HG03457 (cell line): ENCODE results near the gene MT4.
A peak's percentile ranks its signal among the peaks of the same experiment; 100 is the strongest.
"Not testable (repeated sequence)": the region's sequence is repeated elsewhere in the genome, so short reads cannot be mapped to it uniquely, and the experiment has no call there.

Source experiments
- ATAC-seq: cut with Tn5 transposase; IDR thresholded peaks from one replicate; pipeline ENCODE4 v1.9.1; 2021; ENCODE audit warnings: moderate number of reproducible peaks; ENCODE audit not compliant: unreplicated experiment

Gene MT4

DNA sequence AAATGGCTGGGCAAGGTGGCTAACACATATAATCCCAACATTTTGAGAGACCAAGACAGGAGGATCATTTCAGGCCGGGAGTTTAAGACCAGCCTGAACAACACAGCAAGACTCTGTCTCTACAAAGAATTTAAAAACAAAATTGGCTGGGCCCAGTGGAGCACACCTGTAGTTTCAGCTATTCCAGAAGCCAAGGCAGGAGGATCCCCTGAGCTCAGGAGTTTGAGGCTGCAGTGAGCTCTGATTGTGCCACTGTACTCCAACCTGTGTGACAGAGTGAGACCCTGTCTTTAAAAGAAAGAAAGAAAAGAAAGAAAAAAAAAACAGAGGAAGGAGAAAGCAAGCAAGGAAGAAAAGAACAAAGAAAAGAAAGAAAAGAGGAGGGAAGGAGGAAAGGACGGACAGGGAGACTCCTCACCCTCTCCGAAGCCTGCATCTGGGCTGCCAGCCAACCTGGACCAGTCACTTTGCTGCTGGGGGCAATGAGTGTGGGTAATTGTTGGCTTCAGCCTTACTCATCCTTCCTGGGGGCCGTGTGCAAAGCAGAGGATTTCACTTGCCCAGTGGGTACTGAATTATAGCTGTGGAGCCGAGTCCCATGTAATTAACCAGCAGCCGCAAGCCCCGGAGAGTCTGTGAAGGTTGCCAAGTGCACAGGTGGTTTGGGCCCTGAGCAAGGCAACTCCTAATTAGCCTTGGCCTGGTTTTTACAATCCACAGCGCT lies 6.7 kb upstream of the MT4 start:
- ATAC-seq = no peak

DNA sequence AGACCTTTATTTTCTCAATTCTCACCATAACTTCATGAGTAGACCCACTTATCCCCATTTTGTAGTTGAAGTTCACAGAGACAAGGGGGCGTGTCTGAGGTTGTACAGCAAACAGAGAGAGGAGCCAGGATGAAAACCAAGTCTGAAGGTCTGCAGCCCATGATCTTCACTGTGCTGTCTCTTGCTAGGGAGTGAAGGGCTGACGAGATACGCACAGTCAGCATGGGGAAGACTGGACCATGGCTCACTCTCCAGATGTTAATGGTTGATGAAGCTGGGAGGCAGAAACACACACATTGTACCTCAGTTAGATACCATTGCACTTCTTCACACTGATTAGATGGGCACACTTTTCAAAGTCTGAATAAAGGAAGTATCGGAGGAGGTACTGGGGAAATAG lies 5.8 kb upstream of the MT4 start:
- ATAC-seq = no peak

DNA sequence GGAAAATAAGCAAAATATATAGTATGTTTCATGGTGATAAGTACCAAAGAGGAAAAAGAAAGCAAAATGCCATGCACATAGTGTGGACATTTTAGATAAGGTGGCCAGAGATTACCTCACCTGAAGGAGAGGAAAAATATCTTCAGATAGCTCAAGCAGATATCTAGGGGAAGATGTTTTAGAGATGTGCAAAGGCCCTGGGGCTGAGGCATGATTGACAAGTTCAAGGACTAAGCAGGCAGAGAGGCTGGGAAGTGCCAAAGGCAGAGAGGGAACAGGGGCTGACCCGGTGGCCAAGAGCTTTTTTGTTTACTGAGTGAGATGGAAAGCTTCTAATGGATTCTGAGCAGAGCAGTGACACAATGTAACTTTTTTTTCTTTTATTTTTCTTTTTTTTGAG lies 4.4 kb upstream of the MT4 start:
- no peak for ATAC-seq

- ATAC-seq = no peak
These were observed 3.7 kb upstream of the MT4 start for GRCh38 chr16:56561126-56561525.

DNA sequence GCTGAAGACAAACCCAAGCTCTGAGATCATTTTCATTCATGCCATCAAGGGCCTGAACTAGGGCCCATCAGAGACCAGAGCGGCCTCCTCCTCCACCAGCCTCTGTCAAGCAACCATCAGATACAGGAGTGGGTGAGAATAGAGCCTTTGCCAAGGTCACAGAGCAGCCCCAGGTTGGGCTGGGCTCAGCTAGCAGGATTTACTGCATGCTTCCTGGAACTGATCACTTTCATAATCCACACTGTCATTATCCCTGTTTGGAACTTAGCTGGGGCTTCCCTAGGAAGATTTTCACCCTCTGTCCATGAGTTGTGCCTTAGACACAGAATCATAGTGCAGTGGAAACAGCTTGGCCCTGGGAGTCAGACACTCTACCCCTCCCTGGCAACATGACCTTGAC lies 5.1 kb downstream of the MT4 start:
- ATAC-seq = no peak

GRCh38 chr16:56571525-56571924 lies 6.7 kb downstream of the MT4 start:
- no peak for ATAC-seq

GRCh38 chr16:56574625-56575024 lies 9.8 kb downstream of the MT4 start:
- ATAC-seq = no peak

DNA sequence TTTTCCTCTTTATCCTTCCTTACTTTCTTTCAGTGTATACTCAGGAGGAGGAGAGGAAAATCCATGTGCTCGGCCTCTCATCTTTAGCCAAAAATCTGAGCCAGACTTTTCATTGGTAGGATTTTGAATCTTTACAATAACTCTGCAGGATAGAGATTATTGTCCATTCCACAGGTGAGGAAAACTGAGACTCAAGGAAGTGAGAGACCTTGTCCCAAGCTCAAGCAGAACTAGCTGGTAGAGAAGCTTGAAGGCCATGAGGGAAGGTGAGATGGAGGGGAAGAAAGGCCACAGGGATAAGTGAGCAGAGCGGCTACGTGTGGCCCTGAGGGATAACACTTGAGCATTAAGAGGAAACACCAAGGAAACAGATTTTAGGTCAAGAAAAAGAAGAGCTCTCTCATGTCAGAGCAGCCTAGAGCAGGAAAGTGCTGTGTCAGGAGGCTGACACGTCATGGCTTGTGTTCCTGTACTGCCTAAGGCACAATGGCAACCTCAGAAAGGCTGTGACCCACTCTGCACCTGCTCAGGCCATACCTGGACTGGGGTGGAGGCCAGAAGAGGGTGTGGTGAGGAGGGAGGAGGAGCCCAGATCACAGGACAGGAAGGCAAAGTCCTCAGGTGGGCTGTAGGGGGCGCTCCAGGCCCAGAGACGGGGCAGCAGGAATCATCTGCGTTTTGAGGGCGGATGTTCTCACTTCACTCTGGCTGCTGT lies 11.9 kb downstream of the MT4 start:
- ATAC-seq = peak; percentile 76

DNA sequence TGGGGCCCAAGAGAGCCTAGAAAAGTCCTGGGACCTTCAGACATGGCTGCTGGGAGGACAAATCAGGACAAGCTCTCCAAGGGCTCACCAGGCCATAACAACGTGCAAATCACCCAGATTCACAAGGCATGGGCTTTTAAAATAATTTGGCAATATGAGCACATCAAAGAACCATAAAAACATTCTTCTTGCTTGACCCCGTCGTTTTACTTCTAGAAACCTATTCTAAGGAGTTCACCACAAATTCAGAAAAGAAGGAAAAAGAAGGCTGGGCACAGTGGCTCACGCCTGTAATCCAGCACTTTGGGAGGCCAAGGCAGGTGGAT lies 12.4 kb downstream of the MT4 start:
- no peak for ATAC-seq

DNA sequence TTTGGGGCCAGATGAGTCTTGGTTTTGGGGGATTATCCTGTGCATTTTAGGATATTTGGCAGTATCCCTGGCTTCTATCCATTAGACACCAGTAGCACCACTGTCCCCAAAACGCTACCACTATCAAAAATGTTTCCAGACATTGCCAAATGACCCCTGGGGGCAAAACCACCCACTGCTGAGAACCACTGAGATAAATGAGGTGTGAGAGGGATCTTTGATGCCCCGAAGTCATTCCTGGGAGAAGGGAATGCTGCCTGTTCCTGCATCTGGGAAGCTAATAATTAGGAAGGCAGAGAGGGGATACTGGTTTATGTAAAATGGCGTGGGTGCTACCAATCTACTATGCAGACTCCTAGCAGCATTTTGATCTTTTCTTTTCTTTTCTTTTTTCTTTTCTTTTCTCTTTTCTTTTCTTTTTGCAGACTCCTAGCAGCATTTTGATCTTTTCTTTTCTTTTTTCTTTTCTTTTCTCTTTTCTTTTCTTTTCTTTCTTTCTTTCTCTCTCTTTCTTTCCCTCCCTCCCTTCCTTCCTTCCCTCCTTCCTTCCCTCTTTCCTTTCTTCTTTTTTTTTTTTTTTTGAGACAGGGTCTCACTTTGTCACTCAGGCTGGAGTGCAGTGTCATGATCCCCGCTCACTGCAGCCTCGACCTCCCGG lies 15.6 kb downstream of the MT4 start:
- ATAC-seq = no peak

DNA sequence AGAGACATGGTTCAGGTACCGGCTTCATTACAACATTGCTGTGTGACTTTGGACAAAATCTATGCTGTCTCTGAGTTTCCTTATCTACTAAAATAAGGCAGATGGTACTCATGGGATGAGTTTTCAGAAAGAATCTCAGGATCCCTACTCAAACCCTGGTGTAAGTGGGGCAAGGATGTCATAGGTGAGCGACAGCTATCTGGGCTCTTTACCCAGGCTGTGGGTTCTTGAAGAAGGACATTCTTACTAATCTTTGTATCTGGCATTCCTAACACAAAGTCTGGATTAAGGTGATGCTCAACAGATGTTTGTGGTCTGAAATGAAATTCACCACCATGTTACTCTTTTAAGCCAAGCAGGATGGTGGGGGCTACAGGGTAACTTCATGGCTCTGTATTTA lies 18.0 kb downstream of the MT4 start:
- ATAC-seq = not testable (repeated sequence)

DNA sequence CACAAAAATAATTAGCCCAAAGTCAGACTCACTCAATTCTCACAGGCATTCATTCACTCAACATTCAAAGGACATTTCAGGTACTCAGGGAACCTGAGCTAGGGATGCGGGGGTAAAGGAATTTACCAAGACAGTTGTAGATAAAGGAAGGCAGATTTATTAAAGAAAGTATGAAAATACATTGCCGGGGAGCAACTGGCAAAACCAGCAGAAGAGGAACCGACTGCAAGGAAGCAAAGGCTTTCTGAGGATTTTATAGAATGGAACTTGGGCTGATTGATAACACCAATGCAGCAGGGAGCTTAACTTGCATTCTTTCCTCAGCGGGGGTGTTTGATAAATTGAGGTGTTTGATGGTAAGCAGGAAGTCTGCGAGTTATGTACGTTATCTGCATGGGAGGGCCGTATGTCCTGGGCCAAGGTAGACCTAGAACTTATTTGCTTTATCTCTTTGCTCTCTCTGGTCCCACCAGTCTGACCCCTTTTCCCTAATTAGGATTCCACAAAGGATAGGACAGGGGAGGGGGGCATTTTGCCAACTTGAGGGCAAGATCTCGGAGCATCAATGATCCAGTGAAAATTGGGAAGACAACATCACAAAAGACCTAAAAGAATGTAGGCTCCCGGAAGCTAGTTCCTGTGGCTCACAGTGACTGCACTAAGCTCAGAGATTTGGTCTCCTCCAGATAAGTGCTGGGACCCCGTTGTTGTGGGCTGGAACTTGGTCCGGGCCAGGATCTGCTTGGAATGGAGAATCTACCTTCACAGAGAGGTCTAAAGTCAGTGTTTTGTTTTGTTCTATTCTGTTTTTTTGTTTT lies 18.7 kb downstream of the MT4 start:
- ATAC-seq = no peak

- no peak for ATAC-seq
These were observed 19.4 kb downstream of the MT4 start for GRCh38 chr16:56584276-56584675.

- no peak for ATAC-seq
These were observed 23.9 kb downstream of the MT4 start for GRCh38 chr16:56588781-56589140.

DNA sequence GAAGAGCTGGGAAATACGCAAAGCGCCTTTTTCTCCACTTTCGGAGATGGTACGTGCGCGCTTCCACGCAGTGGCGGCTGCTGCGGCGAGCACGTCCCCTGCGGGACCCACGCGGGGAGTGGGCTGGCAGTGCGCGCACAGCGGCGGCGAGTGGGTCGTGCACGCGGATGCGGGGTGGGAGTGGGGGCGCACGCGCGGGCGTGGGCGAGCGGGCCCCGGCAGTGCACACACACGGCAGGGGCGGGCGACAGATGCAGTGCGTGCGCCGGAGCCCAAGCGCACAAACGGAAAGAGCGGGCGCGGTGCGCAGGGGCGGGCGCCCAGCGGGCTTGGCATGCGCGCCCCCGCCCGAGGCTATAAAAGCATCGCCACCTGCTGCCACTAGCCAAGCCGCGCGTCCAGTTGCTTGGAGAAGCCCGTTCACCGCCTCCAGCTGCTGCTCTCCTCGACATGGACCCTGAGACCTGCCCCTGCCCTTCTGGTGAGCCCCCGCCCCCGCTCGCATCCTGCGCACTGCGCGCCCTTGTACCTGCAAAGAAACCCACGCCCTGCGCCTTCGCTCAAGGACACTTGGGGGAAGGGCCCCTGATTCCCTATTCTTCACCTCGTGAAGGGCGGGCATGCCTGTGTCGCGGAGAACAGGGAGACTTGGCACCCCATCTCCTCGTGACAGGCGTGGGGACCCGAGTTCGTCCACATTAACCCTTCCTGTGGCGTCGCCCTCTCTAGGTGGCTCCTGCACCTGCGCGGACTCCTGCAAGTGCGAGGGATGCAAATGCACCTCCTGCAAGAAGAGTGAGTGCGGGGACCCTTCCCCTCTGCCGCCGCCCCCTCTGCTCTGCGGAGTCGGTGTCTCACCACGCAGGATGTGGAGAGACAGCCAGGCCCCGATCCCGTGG lies 24.5 kb downstream of the MT4 start, which contains the start of gene MT3:
TSS of gene MT3 (plus strand) at position 388 of the 899 bp plus-strand sequence. CDS start at position 451, 63 bp downstream.
- ATAC-seq = no peak

GRCh38 chr16:56591377-56592060 lies 26.6 kb downstream of the MT4 start:
- no peak for ATAC-seq

- no peak for ATAC-seq
These were observed 28.9 kb downstream of the MT4 start for GRCh38 chr16:56593573-56594291.

GRCh38 chr16:56594292-56594619 lies 29.4 kb downstream of the MT4 start:
- ATAC-seq = no peak

- ATAC-seq = no peak
These were observed 35.6 kb downstream of the MT4 start for GRCh38 chr16:56600398-56600999.
